ENCODE measurements around the gene PCDH12.

The PCDH12 gene

GRCh38 chr5:141914199-141914743, 43.7 kb downstream of the PCDH12 start:
- no peak for DNase-seq (ENCODE audit: low read depth)
- peak; percentile 34 for TF ChIP-seq CTCF (IDR thresholded peaks at IDR 0.05; ENCODE audit: control insufficient read depth, insufficient read depth, low read depth, low read length, missing control alignments)
- peak overlapping the region; percentile 31 for H3K4me3 ChIP-seq (ENCODE audit: control insufficient read depth, low read depth, low read length)

- no peak for DNase-seq (ENCODE audit: low read depth)
- peak overlapping the region; percentile 31 for H3K4me3 ChIP-seq (ENCODE audit: control insufficient read depth, low read depth, low read length)
- TF ChIP-seq CTCF (IDR thresholded peaks at IDR 0.05; ENCODE audit: control insufficient read depth, insufficient read depth, low read depth, low read length, missing control alignments), result no peak
These were observed 44.3 kb downstream of the PCDH12 start for GRCh38 chr5:141913560-141914198.

GRCh38 chr5:141910271-141910673, 47.7 kb downstream of the PCDH12 start:
- DNase-seq (ENCODE audit: low read depth), result no peak
- H3K4me3 ChIP-seq (ENCODE audit: control insufficient read depth, low read depth, low read length), result no peak overlapping the region
- TF ChIP-seq CTCF (IDR thresholded peaks at IDR 0.05; ENCODE audit: control insufficient read depth, insufficient read depth, low read depth, low read length, missing control alignments), result no peak

GRCh38 chr5:141909212-141909611, 48.8 kb downstream of the PCDH12 start:
- DNase-seq (ENCODE audit: low read depth), result no peak
- H3K4me3 ChIP-seq (ENCODE audit: control insufficient read depth, low read depth, low read length), result no peak overlapping the region
- TF ChIP-seq CTCF (IDR thresholded peaks at IDR 0.05; ENCODE audit: control insufficient read depth, insufficient read depth, low read depth, low read length, missing control alignments), result no peak

GRCh38 chr5:141908796-141909195, 49.2 kb downstream of the PCDH12 start:
- no peak overlapping the region for H3K4me3 ChIP-seq (ENCODE audit: control insufficient read depth, low read depth, low read length)
- TF ChIP-seq CTCF (IDR thresholded peaks at IDR 0.05; ENCODE audit: control insufficient read depth, insufficient read depth, low read depth, low read length, missing control alignments), result no peak

GRCh38 chr5:141906972-141907371, 51.0 kb downstream of the PCDH12 start:
- DNase-seq (ENCODE audit: low read depth), result no peak
- TF ChIP-seq CTCF (IDR thresholded peaks at IDR 0.05; ENCODE audit: control insufficient read depth, insufficient read depth, low read depth, low read length, missing control alignments), result no peak
- no peak overlapping the region for H3K4me3 ChIP-seq (ENCODE audit: control insufficient read depth, low read depth, low read length)

More at GRCh38 chr5:141908796-141909195, 49.2 kb downstream of the PCDH12 start:
- DNase-seq (ENCODE audit: low read depth), result no peak

Data from AG09309 (cell line).